GM21576 (cell line): ENCODE measurements around the gene RXFP3.

Source experiments
- ATAC-seq: cut with Tn5 transposase; IDR thresholded peaks from one replicate; pipeline ENCODE4 v1.9.1; 2021; ENCODE audit warnings: mild to moderate bottlenecking, moderate library complexity; ENCODE audit not compliant: unreplicated experiment

Gene RXFP3

DNA sequence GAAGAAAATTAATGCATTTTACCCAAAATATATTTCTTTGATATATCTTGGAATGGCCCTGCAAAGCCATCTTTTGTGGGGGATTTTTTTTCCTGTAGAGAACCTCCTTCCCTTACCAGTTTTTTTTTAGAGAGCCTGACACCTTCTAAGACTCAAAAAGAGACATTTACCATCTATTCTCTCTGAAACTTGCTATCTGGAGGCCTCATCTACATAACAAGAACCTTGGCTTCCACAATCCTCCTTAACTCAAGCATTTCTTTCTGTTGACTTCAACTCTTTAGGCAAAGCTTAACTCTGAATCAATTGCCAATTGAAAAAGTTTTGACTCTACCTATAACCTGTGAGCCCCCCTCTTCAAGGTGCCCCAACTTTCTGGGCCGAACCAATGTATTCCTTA lies 42.1 kb downstream of the RXFP3 start:
- no peak for ATAC-seq

- ATAC-seq: no peak
These were observed 43.8 kb downstream of the RXFP3 start for GRCh38 chr5:33980030-33980429.

DNA sequence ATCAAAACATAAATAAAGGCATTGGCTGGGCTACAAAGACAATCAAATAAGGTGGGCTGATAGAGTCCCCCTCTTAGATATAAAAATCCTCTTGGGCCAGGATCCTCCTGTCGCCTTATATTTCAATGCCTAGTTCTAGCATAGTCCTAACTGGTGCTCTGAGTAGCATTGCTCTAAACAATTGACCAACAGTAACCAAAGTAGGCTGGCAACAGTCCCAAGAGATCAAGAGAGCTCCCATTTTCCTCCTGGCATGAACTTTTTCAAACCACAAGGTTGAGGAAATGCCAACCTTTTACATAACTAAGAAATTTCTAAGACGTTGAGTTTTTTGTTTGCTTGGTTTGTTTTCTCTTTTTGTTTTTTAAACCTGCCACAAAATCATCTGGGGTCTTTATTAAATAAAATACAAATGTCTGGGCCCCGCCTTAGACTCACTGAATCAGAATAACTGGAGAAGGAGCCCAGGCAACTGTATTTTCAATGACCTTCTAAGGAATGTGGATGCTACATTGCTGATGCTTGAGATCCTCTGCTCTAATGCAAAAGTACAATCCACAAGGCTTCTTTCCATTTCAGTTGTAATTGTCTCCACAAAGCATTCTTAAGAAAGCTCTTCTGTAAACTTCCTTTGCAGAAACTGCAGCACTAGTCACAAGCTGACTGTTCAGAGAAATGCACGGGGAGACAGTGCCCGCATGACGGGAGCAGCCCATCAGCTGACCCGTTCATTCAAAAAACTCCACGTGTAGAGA lies 45.4 kb downstream of the RXFP3 start:
- no peak for ATAC-seq

GRCh38 chr5:33984178-33984577 lies 48.0 kb downstream of the RXFP3 start:
- ATAC-seq: no peak

GRCh38 chr5:33984671-33985124 lies 48.5 kb downstream of the RXFP3 start, which contains the start of gene SLC45A2:
Gene SLC45A2, minus strand, starts transcription at chr5:33984693. Its CDS starts 110 bp downstream, at chr5:33984583.
- ATAC-seq: no peak

GRCh38 chr5:33985447-33985846 lies 49.3 kb downstream of the RXFP3 start:
- no peak for ATAC-seq
